ENCODE results near the gene AKAP3. TPM values are rescaled to one million over a fixed set of nuclear protein-coding genes. Genes with fewer than 3 reads are reported as not detected.

AKAP3 gene
- total RNA-seq (ENCODE audit: low replicate concordance): 0.38 and 1.1 TPM in 2 replicates

DNA sequence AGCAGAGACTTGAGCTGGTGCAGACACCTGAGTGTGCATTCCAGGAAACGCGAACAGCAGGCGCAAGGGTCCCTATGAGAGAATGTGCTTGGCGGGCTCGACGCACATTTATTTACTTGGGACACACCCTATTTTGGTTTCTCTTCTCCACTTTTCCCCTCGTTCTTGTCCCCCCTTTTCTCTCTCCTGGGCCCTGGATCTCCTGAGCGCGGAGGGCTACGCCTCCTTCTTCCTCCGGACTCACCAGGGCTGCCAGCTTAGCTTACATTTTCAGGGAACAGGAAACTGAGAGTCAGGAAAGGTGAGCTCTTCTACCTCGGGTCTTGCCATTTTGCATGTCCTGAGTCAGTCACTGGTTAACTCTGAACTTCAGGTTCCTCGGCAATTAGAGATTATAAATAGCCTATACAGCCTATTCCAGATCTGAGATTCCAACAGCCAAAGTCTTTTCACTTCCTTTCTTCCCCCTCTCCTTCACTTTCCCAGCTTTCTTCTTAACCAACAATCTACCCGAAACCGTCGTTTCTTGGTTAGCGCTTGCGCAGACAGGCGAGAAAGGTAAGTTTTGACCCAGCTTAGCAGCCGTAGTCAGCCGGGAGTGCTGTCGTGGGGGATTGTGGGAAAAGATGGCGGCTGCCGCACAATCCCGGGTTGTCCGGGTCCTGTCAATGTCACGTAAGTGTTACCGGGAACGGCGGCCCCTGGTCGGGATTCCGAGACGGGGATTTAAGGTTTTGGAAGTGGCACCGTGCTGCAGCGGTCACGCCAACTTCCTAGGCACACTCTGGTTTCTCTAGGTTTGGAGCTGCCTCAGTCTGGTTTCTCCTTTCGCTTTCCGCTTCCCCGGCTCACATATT lies at the start of gene AKAP3, which contains the start of gene NDUFA9:
Gene AKAP3, minus strand, starts transcription at position 551 of the 857 bp plus-strand sequence. CDS start 10,855 bp downstream, outside the sequence.
Gene NDUFA9, plus strand, starts transcription at position 614 of the 857 bp plus-strand sequence. Its CDS starts 13 bp downstream, at position 627.

Other genes starting within 250 kb of the AKAP3 start
- not detected in 2 replicates for gene FGF6, start 203.2 kb downstream of the AKAP3 start, total RNA-seq (ENCODE audit: low replicate concordance)
- 0.23 and 3.2 TPM in 2 replicates for gene RAD51AP1, start 110.2 kb downstream of the AKAP3 start, total RNA-seq (ENCODE audit: low replicate concordance)
- gene DYRK4, start 86.8 kb downstream of the AKAP3 start, total RNA-seq (ENCODE audit: low replicate concordance): 23.2 and 88.5 TPM in 2 replicates
- 53.5 and 89.4 TPM in 2 replicates for gene NDUFA9, start 63 bp upstream of the AKAP3 start, total RNA-seq (ENCODE audit: low replicate concordance)
- under 0.01 TPM in 1 of 2 replicates, not detected in the other for gene GALNT8, start 71.3 kb upstream of the AKAP3 start, total RNA-seq (ENCODE audit: low replicate concordance)

All from smooth muscle cell of the coronary artery (primary cell).